Chondrocyte (in vitro differentiated cells): ENCODE data around the gene RALY. TPM values are rescaled to one million over a fixed set of nuclear protein-coding genes. Genes with fewer than 3 reads are reported as not detected.

Experiments
- DNase-seq: peaks from one replicate; pipeline ENCODE4 v3.0.0; 2021; ENCODE audit warnings: mixed read lengths, low spot score
- H3K27ac Mint-ChIP-seq: one replicate; pipeline ENCODE4 v1.8.0; 2021; ENCODE audit warnings: mild to moderate bottlenecking, moderate library complexity, mixed read lengths; ENCODE audit not compliant: unreplicated experiment
- H3K27me3 Mint-ChIP-seq: 2 replicates; pipeline ENCODE4 v1.8.0; 2021; ENCODE audit warnings: low read depth, mixed read lengths
- H3K36me3 Mint-ChIP-seq: 2 replicates; pipeline ENCODE4 v1.8.0; 2021; ENCODE audit warnings: low read depth, mixed read lengths
- H3K4me1 Mint-ChIP-seq: 2 replicates; pipeline ENCODE4 v1.8.0; 2021; ENCODE audit warnings: low read depth, mild to moderate bottlenecking, mixed read lengths
- H3K4me3 Mint-ChIP-seq: one replicate; pipeline ENCODE4 v1.8.0; 2021; ENCODE audit warnings: mild to moderate bottlenecking, moderate library complexity, mixed read lengths; ENCODE audit not compliant: unreplicated experiment
- H3K9me3 Mint-ChIP-seq: 2 replicates; pipeline ENCODE4 v1.8.0; 2021; ENCODE audit warnings: low read depth, mixed read lengths
- CTCF ChIP-seq: fragments of 200-600 bp; sonication (generic); IDR thresholded peaks from 2 replicates; pipeline ENCODE4 v1.5.0; 2021; ENCODE audit warnings: antibody characterized with exemption, mild to moderate bottlenecking, moderate library complexity
- total RNA-seq: library from RNA; stranded (reverse); gene quantifications from 3 replicates; pipeline ENCODE4 v1.2.1, GENCODE V29; 2021

The RALY gene
- total RNA-seq, 1 donor from 2014 or later, result 169 TPM

GRCh38 chr20:33969563-33969962 is 24.1 kb upstream of the RALY start:
- peaks cover 7% of the 10 kb centered on the region for H3K9me3 Mint-ChIP-seq
- peaks cover 13% of the 10 kb centered on the region for H3K4me1 Mint-ChIP-seq
- DNase-seq, result no peak
- H3K4me3 Mint-ChIP-seq, result no peak overlapping the region
- no peak for TF ChIP-seq CTCF
- H3K27ac Mint-ChIP-seq, result peak overlapping the region; percentile 11
- peaks cover 2% of the 10 kb centered on the region for H3K27me3 Mint-ChIP-seq
- H3K36me3 Mint-ChIP-seq, result no peaks in the 10 kb centered on the region

- no peak for TF ChIP-seq CTCF
- Mint-ChIP-seq H3K27me3 (peaks cover 2% of the 10 kb centered on the region), H3K4me3 (no peak overlapping the region), H3K36me3 (no peaks in the 10 kb centered on the region), H3K4me1 (peaks cover 13% of the 10 kb centered on the region), H3K27ac (no peak overlapping the region), H3K9me3 (peaks cover 7% of the 10 kb centered on the region)
- no peak for DNase-seq
These were observed 23.5 kb upstream of the RALY start for GRCh38 chr20:33970229-33970628.

- Mint-ChIP-seq H3K27ac (no peak overlapping the region), H3K27me3 (no peaks in the 10 kb centered on the region), H3K36me3 (no peaks in the 10 kb centered on the region), H3K4me1 (peaks cover 13% of the 10 kb centered on the region), H3K9me3 (peaks cover 5% of the 10 kb centered on the region), H3K4me3 (no peak overlapping the region)
- TF ChIP-seq CTCF, result no peak
- no peak for DNase-seq
These were observed 22.4 kb upstream of the RALY start for GRCh38 chr20:33971147-33971975.

- Mint-ChIP-seq H3K27me3 (peaks cover 18% of the 10 kb centered on the region), H3K36me3 (no peaks in the 10 kb centered on the region)
These were observed 16.8 kb upstream of the RALY start for GRCh38 chr20:33976959-33977358.

GRCh38 chr20:33977535-33977934 is 16.2 kb upstream of the RALY start:
- peaks cover 18% of the 10 kb centered on the region for H3K27me3 Mint-ChIP-seq
- DNase-seq, result no peak
- TF ChIP-seq CTCF, result no peak

More at GRCh38 chr20:33976959-33977358, 16.8 kb upstream of the RALY start:
- no peak for TF ChIP-seq CTCF
- DNase-seq, result no peak
- H3K27ac Mint-ChIP-seq, result no peak overlapping the region
- H3K4me3 Mint-ChIP-seq, result no peak overlapping the region
- H3K9me3 Mint-ChIP-seq, result peaks cover 3% of the 10 kb centered on the region
- H3K4me1 Mint-ChIP-seq, result no peaks in the 10 kb centered on the region

More at GRCh38 chr20:33977535-33977934, 16.2 kb upstream of the RALY start:
- H3K4me1 Mint-ChIP-seq, result no peaks in the 10 kb centered on the region
- no peak overlapping the region for H3K27ac Mint-ChIP-seq
- no peak overlapping the region for H3K4me3 Mint-ChIP-seq
- no peaks in the 10 kb centered on the region for H3K36me3 Mint-ChIP-seq
- H3K9me3 Mint-ChIP-seq, result peaks cover 2% of the 10 kb centered on the region
